Testis (tissue), 3 donors: ENCODE results near the gene SLC39A3. TPM values are rescaled to one million over a fixed set of nuclear protein-coding genes. Genes with fewer than 3 reads are reported as not detected.

Source experiments
- DNase-seq: peaks from one replicate; pipeline ENCODE4 v3.0.0-alpha.2; 2019
- H3K27ac ChIP-seq, 2 donors: fragments of 200-600 bp; sonication (generic); one replicate each; pipeline ENCODE4 v1.5.1; 2019
- H3K27me3 ChIP-seq: fragments of 200-600 bp; sonication (generic); one replicate; pipeline ENCODE4 v1.5.1; 2019
- H3K36me3 ChIP-seq: fragments of 200-600 bp; sonication (generic); one replicate; pipeline ENCODE4 v1.5.1; 2017; ENCODE audit warnings: low read depth; ENCODE audit errors: missing control alignments
- H3K4me1 ChIP-seq: fragments of 200-600 bp; sonication (generic); one replicate; pipeline ENCODE4 v1.5.1; 2019
- H3K4me3 ChIP-seq, 2 donors: fragments of 200-600 bp; sonication (generic); one replicate each; pipeline ENCODE4 v1.5.1; 2017 to 2019
- H3K9me3 ChIP-seq: fragments of 200-600 bp; sonication (generic); one replicate; pipeline ENCODE4 v1.5.1; 2017
- POLR2A ChIP-seq: fragments of 450-650 bp; IDR thresholded peaks from one replicate; pipeline ENCODE4 v1.6.1; 2017; ENCODE audit warnings: antibody characterized with exemption, mild to moderate bottlenecking, moderate library complexity
- WGBS, 2 donors: methylation state at CpG; one replicate each; pipeline ENCODE4 v1.1.5; 2018; 5-methylcytosine and 5-hydroxymethylcytosine counted together
- intact Hi-C: fragments of 100-400 bp; cut with DNase I; formaldehyde crosslinking; loops from one replicate; pipeline ENCODE4 v1.15.1; 2023; ENCODE audit warnings: low total_unique reads
- polyA plus RNA-seq: library from polyadenylated mRNA; stranded (reverse); fragments of 350-450 nt; fragmentation: Illumina TruSeq; extraction: RNeasy Lipid Tissue Mini Kit (QIAGEN cat#74804); gene quantifications from one replicate; pipeline ENCODE4 v1.2.3, GENCODE V29; 2014; ENCODE audit warnings: low read depth, low replicate concordance; ENCODE audit not compliant: insufficient read depth
- total RNA-seq, 2 donors: library from RNA; depleted of rRNA; stranded (reverse); fragments of >200 nt; gene quantifications; one replicate each; pipeline ENCODE4 v1.2.3, GENCODE V29; 2016
- TF ChIP-seq, protein P1 (sequence below), 3 experiments: fragments of 450-650 bp in 2 of 3; fragments of 200-600 bp in 1 of 3; sonication (generic) in 1 of 3; IDR thresholded peaks; one replicate each; pipeline ENCODE4 v1.5.1; 2016 to 2019; ENCODE audit warnings: antibody characterized with exemption in 3 of 3, mild to moderate bottlenecking in 2 of 3, moderate library complexity in 1 of 3

The SLC39A3 gene
- total and polyA plus RNA-seq, 3 donors from 2014 or later = 126 to 198 (median 160) TPM

DNA sequence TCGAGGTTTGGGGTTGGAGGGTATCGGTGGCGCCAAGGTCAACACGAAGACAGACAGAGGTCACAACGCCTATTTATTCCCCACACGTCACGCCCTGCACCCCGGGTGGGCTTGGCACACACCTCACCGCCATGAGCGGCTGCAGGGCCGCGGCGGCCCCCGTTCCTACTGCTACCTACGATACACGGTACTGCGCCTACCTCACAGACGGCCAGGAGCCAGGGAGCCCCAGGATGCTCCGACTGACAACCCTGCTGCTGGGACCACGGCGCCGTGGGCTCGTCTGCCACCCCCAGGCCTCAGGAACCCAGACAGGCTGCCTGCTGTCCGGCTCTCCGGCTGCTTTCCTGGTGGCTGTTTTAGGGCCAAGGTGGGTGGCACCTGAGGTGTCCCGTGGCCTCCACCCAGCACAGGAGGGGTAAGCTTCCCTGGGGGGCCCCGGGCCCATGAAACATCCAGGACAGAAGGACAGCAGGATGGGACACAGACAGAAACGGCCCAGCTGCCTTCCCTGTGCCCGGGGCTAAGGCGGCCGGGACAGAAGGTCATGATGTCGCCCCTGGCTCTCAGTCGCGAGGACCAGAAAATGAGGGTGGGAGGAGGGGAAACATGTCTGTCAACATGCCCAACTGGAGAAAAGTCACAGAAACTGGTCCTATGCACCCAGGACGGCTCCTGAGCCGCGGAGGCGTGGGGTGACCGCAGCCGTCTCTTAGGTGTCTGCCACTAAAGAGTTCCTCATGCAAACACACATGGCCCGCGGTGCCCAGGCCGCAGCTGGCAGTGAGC, 15.0 kb upstream of the SLC39A3 start:
- Histone ChIP-seq H3K27ac (no peak overlapping the region), H3K4me1 (no peaks in the 10 kb centered on the region), H3K36me3 (no peaks in the 10 kb centered on the region), H3K9me3 (no peaks in the 10 kb centered on the region), H3K4me3 (no peak overlapping the region), H3K27me3 (no peaks in the 10 kb centered on the region)
- TF ChIP-seq, protein P1, sequence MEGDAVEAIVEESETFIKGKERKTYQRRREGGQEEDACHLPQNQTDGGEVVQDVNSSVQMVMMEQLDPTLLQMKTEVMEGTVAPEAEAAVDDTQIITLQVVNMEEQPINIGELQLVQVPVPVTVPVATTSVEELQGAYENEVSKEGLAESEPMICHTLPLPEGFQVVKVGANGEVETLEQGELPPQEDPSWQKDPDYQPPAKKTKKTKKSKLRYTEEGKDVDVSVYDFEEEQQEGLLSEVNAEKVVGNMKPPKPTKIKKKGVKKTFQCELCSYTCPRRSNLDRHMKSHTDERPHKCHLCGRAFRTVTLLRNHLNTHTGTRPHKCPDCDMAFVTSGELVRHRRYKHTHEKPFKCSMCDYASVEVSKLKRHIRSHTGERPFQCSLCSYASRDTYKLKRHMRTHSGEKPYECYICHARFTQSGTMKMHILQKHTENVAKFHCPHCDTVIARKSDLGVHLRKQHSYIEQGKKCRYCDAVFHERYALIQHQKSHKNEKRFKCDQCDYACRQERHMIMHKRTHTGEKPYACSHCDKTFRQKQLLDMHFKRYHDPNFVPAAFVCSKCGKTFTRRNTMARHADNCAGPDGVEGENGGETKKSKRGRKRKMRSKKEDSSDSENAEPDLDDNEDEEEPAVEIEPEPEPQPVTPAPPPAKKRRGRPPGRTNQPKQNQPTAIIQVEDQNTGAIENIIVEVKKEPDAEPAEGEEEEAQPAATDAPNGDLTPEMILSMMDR (IDR thresholded peaks at IDR 0.05) = no peak
- no peak for TF ChIP-seq POLR2A
- intact Hi-C loops = no loop called here
- no peak for DNase-seq
- 90 to 99% methylated on average over 16 to 43 of the region's 43 CpGs for whole genome bisulfite sequencing, 2 donors

- DNase-seq = no peak
Measured at GRCh38 chr19:2751438-2751830, 11.6 kb upstream of the SLC39A3 start.

DNA sequence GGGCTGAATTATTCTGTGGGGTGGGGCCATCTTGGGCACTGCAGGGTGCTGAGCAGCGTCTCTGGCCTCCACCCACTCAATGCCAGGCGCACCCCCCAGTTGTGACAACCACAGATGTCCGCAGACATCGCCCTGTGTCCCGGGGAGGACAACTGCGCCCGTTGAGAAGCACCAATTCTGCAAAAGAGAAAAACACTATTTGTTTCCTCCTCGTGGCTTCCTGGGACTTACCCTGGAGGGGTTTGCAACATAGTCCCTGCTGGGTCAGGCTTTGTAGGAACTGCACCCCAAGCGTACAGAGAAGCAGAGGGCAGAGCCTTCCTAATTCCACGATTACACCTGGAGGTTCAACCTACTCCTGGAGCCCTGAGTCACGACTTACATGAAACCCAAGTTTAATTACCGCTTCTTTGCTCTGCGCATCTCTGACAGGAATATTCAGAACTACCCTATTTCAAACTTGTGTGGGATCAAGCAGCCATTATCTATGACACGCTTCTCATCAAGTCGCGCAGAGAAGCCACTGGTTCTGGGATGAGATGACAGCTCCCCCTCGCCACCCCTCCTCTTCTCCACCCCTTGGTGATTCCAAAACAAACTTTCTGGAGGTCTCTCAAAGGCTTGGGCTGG, 11.1 kb upstream of the SLC39A3 start:
- no peaks in the 10 kb centered on the region for H3K27me3 ChIP-seq
- DNase-seq = no peak
- H3K36me3 ChIP-seq = no peaks in the 10 kb centered on the region
- H3K9me3 ChIP-seq = no peaks in the 10 kb centered on the region
- intact Hi-C loops = no loop called here
- H3K4me3 ChIP-seq = no peak overlapping the region
- H3K27ac ChIP-seq = no peak overlapping the region
- TF ChIP-seq, protein P1 (IDR thresholded peaks at IDR 0.05) = no peak
- no peak for TF ChIP-seq POLR2A
- WGBS, 2 donors = 73 to 86% methylated on average over 14 to 17 of the region's 17 CpGs
- no peaks in the 10 kb centered on the region for H3K4me1 ChIP-seq

More at GRCh38 chr19:2751438-2751830, 11.6 kb upstream of the SLC39A3 start:
- Histone ChIP-seq H3K4me1 (no peaks in the 10 kb centered on the region), H3K27me3 (no peaks in the 10 kb centered on the region), H3K4me3 (no peak overlapping the region), H3K36me3 (no peaks in the 10 kb centered on the region), H3K27ac (no peak overlapping the region), H3K9me3 (no peaks in the 10 kb centered on the region)
- intact Hi-C loops = no loop called here
- no peak for TF ChIP-seq POLR2A
- TF ChIP-seq, protein P1 (IDR thresholded peaks at IDR 0.05) = no peak
- 93 to 97% methylated on average over 20 to 21 of the region's 21 CpGs for WGBS, 2 donors

DNA sequence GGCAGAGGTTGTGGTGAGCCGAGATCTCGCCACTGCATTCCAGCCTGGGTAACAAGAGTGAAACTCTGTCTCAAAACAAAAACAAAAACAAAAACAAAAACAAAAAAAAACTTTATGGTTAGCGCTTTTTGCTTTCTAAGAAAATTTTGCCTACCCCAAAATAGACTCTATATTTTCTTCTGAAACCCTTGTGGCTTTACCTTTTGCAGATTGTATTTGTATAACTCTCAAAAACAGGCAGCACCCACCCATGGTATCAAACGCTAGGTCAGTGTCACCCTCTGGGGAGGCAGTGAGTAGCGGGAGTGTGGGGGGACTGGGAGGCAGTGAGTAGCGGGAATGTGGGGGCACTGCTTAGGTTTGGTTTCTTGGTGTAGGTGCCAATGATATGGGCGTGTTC, 7.5 kb upstream of the SLC39A3 start:
- Histone ChIP-seq H3K9me3 (no peaks in the 10 kb centered on the region), H3K27ac (no peak overlapping the region), H3K36me3 (no peaks in the 10 kb centered on the region), H3K4me1 (no peaks in the 10 kb centered on the region), H3K27me3 (no peaks in the 10 kb centered on the region), H3K4me3 (no peak overlapping the region)
- WGBS, 2 donors = 88 to 90% methylated on average over 7 of the region's 7 CpGs
- intact Hi-C loops = loop anchor here (5.0 kb wide), 1 partner anchor 95 kb away; no protein-coding TSS in a partner anchor
- TF ChIP-seq POLR2A = no peak
- TF ChIP-seq, protein P1 (IDR thresholded peaks at IDR 0.05) = no peak
- no peak for DNase-seq
